GM21619 (cell line): Measurements from ENCODE around the gene APBB2.
"Not testable (repeated sequence)": the region's sequence is repeated elsewhere in the genome, so short reads cannot be mapped to it uniquely, and the experiment has no call there.

Source experiments
- ATAC-seq: cut with Tn5 transposase; IDR thresholded peaks from one replicate; pipeline ENCODE4 v1.9.1; 2021; ENCODE audit not compliant: unreplicated experiment

Gene APBB2

GRCh38 chr4:40952672-40953071 lies 261.7 kb downstream of the APBB2 start:
- no peak for ATAC-seq

GRCh38 chr4:40952217-40952616 lies 262.1 kb downstream of the APBB2 start:
- ATAC-seq = no peak

GRCh38 chr4:40951026-40951425 lies 263.3 kb downstream of the APBB2 start:
- no peak for ATAC-seq

GRCh38 chr4:40949358-40950100 lies 264.8 kb downstream of the APBB2 start:
- ATAC-seq = no peak

- ATAC-seq = no peak
Measured at GRCh38 chr4:40948014-40948413, 266.3 kb downstream of the APBB2 start.

GRCh38 chr4:40946652-40947051 lies 267.7 kb downstream of the APBB2 start:
- no peak for ATAC-seq

- ATAC-seq = no peak
Measured at GRCh38 chr4:40940756-40941155, 273.6 kb downstream of the APBB2 start.

- no peak for ATAC-seq
Measured at GRCh38 chr4:40940317-40940741, 274.0 kb downstream of the APBB2 start.

GRCh38 chr4:40939856-40940255 lies 274.5 kb downstream of the APBB2 start:
- ATAC-seq = no peak

- no peak for ATAC-seq
Measured at GRCh38 chr4:40938337-40938736, 276.0 kb downstream of the APBB2 start.

- ATAC-seq = no peak
Measured at GRCh38 chr4:40937140-40937725, 277.1 kb downstream of the APBB2 start.

- no peak for ATAC-seq
Measured at GRCh38 chr4:40934676-40935075, 279.7 kb downstream of the APBB2 start.

- no peak for ATAC-seq
Measured at GRCh38 chr4:40933272-40934053, 280.9 kb downstream of the APBB2 start.

GRCh38 chr4:40931841-40932240 lies 282.5 kb downstream of the APBB2 start:
- no peak for ATAC-seq

- ATAC-seq = no peak
Measured at GRCh38 chr4:40931238-40931637, 283.1 kb downstream of the APBB2 start.

GRCh38 chr4:40927074-40927473 lies 287.3 kb downstream of the APBB2 start:
- ATAC-seq = no peak

GRCh38 chr4:40924793-40925117 lies 289.6 kb downstream of the APBB2 start:
- no peak for ATAC-seq

GRCh38 chr4:40924096-40924792 lies 290.1 kb downstream of the APBB2 start:
- no peak for ATAC-seq

GRCh38 chr4:40923316-40924095 lies 290.8 kb downstream of the APBB2 start:
- no peak for ATAC-seq

GRCh38 chr4:40919976-40920375 lies 294.4 kb downstream of the APBB2 start:
- not testable (repeated sequence) for ATAC-seq

- ATAC-seq = no peak
Measured at GRCh38 chr4:40918330-40918729, 296.0 kb downstream of the APBB2 start.
